A549 (cell line): ENCODE results near the gene TRIM24.

Source experiments
- BCL3 ChIP-seq: fragments of >200 bp; sonication (Bioruptor Twin); formaldehyde crosslinking; IDR thresholded peaks from 3 replicates; pipeline ENCODE4 v1.6.1; 2016
- CBX8 ChIP-seq: fragments of 200-600 bp; sonication (generic); IDR thresholded peaks from 2 replicates; pipeline ENCODE4 v1.6.1; 2016
- CTCF ChIP-seq: fragments of >200 bp; sonication (Bioruptor Twin); formaldehyde crosslinking; IDR thresholded peaks from 3 replicates; pipeline ENCODE4 v1.5.1; 2016
- EP300 ChIP-seq, 2 experiments: fragments of >200 bp; sonication (Bioruptor Twin); formaldehyde crosslinking; IDR thresholded peaks; 2 replicates in 1 of 2; 3 replicates in 1 of 2; pipeline ENCODE4 v1.6.1; 2016 to 2017
- RAD21 ChIP-seq, 2 experiments: fragments of >200 bp in 1 of 2; sonication (Bioruptor Twin) in 1 of 2; formaldehyde crosslinking in 1 of 2; IDR thresholded peaks in 1 of 2; conservative IDR thresholded peaks in 1 of 2; 2 replicates in 1 of 2; 3 replicates in 1 of 2; pipeline ENCODE4 v1.6.1; 2012 to 2018; ENCODE audit warnings: inconsistent platforms in 1 of 2
- RCOR1 ChIP-seq: fragments of 150-350 bp; IDR thresholded peaks from 2 replicates; pipeline ENCODE4 v1.6.1; 2014; ENCODE audit warnings: antibody characterized with exemption, low read length, low read depth
- TF ChIP-seq, protein P1 (sequence below): IDR thresholded peaks from 2 replicates; pipeline ENCODE4 v1.6.1; 2012
- TF ChIP-seq, protein P2 (sequence below): fragments of 150-350 bp; IDR thresholded peaks from 2 replicates; pipeline ENCODE4 v1.6.1; 2014; ENCODE audit warnings: low read depth, mild to moderate bottlenecking, low read length

GRCh38 chr7:138569418-138569817 lies 109.4 kb downstream of the TRIM24 start:
- TF ChIP-seq BCL3 (no peak), CTCF (no peak), RCOR1 (no peak), CBX8 (no peak), EP300 (IDR thresholded peaks at IDR 0.05) (no peak), RAD21 (conservative IDR thresholded peaks at IDR 0.05 in 1 of 2, IDR thresholded peaks at IDR 0.05 in 1 of 2) (no peak)
- TF ChIP-seq, protein P1, sequence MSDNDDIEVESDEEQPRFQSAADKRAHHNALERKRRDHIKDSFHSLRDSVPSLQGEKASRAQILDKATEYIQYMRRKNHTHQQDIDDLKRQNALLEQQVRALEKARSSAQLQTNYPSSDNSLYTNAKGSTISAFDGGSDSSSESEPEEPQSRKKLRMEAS = no peak
- TF ChIP-seq, protein P2, sequence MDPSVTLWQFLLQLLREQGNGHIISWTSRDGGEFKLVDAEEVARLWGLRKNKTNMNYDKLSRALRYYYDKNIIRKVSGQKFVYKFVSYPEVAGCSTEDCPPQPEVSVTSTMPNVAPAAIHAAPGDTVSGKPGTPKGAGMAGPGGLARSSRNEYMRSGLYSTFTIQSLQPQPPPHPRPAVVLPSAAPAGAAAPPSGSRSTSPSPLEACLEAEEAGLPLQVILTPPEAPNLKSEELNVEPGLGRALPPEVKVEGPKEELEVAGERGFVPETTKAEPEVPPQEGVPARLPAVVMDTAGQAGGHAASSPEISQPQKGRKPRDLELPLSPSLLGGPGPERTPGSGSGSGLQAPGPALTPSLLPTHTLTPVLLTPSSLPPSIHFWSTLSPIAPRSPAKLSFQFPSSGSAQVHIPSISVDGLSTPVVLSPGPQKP = no peak
